ENCODE results near the gene PSMB7.

Gene PSMB7

GRCh38 chr9:124345751-124346281 is 69.4 kb downstream of the PSMB7 start:
- DNase-seq: no peak
- Mint-ChIP-seq H3K27me3 (ENCODE audit: low read depth, poor library complexity) (no peaks in the 10 kb centered on the region), H3K27ac (peak overlapping the region; percentile 89), H3K36me3 (ENCODE audit: low read depth) (peaks cover 14% of the 10 kb centered on the region), H3K4me3 (no peak overlapping the region), H3K9me3 (no peaks in the 10 kb centered on the region), H3K4me1 (peaks cover 32% of the 10 kb centered on the region)
- no peak for TF ChIP-seq CTCF (IDR thresholded peaks at IDR 0.05)

DNA sequence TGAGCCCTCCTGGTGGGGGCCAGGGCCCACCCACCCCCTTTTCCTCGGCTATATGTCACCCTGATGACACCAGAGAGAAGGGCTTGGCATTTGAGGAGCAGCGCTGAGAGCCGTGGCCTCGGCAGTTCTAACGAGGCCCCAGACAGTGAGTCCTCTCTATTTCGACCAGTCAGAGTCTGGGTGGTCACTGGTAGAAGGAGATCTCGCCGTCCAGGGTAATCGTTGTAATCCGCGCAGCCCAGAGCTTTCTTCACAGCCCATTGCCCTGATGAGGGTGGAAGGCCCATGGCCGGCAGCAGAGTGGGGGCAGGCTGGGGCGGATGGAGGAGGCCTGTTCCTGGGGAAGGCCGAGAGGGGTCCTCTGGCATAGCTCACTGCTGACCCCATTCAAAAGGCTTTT is 70.2 kb downstream of the PSMB7 start:
- Mint-ChIP-seq H3K36me3 (ENCODE audit: low read depth) (peaks cover 14% of the 10 kb centered on the region), H3K27me3 (ENCODE audit: low read depth, poor library complexity) (no peaks in the 10 kb centered on the region), H3K27ac (peak overlapping the region; percentile 89), H3K4me1 (peaks cover 31% of the 10 kb centered on the region), H3K9me3 (no peaks in the 10 kb centered on the region), H3K4me3 (no peak overlapping the region)
- no peak for TF ChIP-seq CTCF (IDR thresholded peaks at IDR 0.05)
- no peak for DNase-seq

GRCh38 chr9:124344291-124345050 is 70.8 kb downstream of the PSMB7 start:
- Mint-ChIP-seq H3K4me3 (no peak overlapping the region), H3K27ac (peak overlapping the region; percentile 89), H3K27me3 (ENCODE audit: low read depth, poor library complexity) (no peaks in the 10 kb centered on the region), H3K4me1 (peaks cover 37% of the 10 kb centered on the region), H3K9me3 (no peaks in the 10 kb centered on the region), H3K36me3 (ENCODE audit: low read depth) (peaks cover 15% of the 10 kb centered on the region)
- TF ChIP-seq CTCF (IDR thresholded peaks at IDR 0.05): no peak
- no peak for DNase-seq

GRCh38 chr9:124343533-124344290 is 71.5 kb downstream of the PSMB7 start:
- no peak for DNase-seq
- H3K4me3 Mint-ChIP-seq: no peak overlapping the region
- peaks cover under 1% of the 10 kb centered on the region for H3K9me3 Mint-ChIP-seq
- no peak for TF ChIP-seq CTCF (IDR thresholded peaks at IDR 0.05)
- no peaks in the 10 kb centered on the region for H3K27me3 Mint-ChIP-seq (ENCODE audit: low read depth, poor library complexity)
- H3K36me3 Mint-ChIP-seq (ENCODE audit: low read depth): peaks cover 21% of the 10 kb centered on the region
- peaks cover 40% of the 10 kb centered on the region for H3K4me1 Mint-ChIP-seq
- peak overlapping the region; percentile 25 for H3K27ac Mint-ChIP-seq

GRCh38 chr9:124342776-124343485 is 72.3 kb downstream of the PSMB7 start:
- no peak for TF ChIP-seq CTCF (IDR thresholded peaks at IDR 0.05)
- peaks cover 40% of the 10 kb centered on the region for H3K4me1 Mint-ChIP-seq
- H3K9me3 Mint-ChIP-seq: peaks cover 8% of the 10 kb centered on the region
- H3K4me3 Mint-ChIP-seq: no peak overlapping the region
- H3K27ac Mint-ChIP-seq: peak overlapping the region; percentile 61
- H3K36me3 Mint-ChIP-seq (ENCODE audit: low read depth): peaks cover 23% of the 10 kb centered on the region
- no peaks in the 10 kb centered on the region for H3K27me3 Mint-ChIP-seq (ENCODE audit: low read depth, poor library complexity)
- peak; percentile 46 for DNase-seq

Measured in nephron progenitor cell (in vitro differentiated cells).